NCI-H345 treated with DMSO at 0.1 percent for 48 hours (cell line): ENCODE measurements around the gene TMEM134.

Source experiments
- DNase-seq: peaks from one replicate; lab custom pipeline; 2025; ENCODE audit not compliant: unreplicated experiment; lab: John Stamatoyannopoulos, UW

Gene TMEM134

DNA sequence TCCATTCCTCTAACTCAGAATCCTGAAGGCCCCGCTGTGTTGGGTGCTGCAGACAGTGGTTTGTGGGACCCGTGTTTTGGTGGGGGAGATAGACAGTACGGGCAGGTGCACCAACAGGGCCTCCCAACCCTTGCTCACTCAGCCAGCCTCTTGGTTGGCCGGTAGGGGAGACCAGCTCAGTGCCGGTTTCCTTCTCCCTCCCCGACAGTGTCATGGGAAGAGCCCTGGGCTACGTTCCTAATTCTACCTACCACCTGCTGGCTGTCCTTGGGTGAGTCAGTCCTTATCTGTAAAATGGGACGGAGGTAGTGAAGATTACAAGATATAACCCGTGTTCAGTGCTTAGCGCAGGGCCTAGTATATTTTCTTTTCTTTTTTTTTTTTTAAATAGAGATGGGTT lies 5.9 kb downstream of the TMEM134 start:
- no peak for DNase-seq

DNA sequence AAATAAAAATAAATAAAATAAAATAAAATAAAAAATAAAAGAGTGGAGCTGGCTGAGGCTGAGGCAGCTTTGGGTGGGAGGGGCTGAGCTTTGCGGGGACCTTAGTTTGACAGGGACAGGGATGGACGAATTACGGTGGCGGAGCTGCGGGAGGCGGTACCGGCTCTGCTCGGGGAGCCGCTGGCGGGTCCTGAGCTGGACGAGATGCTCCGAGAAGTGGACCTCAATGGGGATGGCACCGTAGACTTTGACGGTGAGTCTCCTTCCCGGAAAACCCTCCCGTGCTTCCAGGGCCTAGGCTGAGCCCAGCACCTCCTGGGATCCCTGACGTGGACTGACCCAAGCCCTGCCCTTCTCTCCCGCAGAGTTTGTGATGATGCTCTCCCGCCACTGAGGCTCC lies 10.8 kb downstream of the TMEM134 start:
- no peak for DNase-seq

- no peak for DNase-seq
Observed at GRCh38 chr11:67457453-67457852, 11.6 kb downstream of the TMEM134 start.

DNA sequence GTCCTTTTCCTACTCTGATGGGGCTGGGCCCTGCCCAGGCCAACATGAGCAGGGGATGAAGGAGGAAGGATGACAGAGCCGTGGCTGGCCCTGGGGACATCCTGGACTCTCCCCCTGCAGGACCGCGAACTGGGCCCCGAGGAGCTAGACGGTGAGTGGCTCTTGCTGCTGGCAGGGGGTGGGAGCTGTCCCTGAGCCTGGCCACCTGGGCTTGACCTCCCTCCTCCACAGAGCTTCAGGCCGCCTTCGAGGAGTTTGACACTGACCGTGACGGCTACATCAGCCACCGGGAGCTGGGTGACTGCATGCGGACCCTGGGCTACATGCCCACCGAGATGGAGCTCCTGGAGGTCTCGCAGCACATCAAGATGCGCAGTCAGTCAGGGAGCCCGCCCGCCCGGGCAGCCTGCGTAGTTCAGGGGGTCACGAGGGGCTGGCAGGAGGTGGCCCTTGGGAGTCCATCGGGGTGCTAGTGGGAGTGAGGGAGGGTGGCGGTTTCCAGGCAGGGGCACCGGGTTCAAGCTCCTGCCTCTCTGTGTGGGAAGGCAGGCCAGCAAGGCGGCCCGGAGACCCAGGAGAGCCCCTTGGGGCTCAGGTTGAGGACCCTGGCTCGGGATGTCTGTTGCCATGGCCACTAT lies 12.9 kb downstream of the TMEM134 start:
- no peak for DNase-seq

DNA sequence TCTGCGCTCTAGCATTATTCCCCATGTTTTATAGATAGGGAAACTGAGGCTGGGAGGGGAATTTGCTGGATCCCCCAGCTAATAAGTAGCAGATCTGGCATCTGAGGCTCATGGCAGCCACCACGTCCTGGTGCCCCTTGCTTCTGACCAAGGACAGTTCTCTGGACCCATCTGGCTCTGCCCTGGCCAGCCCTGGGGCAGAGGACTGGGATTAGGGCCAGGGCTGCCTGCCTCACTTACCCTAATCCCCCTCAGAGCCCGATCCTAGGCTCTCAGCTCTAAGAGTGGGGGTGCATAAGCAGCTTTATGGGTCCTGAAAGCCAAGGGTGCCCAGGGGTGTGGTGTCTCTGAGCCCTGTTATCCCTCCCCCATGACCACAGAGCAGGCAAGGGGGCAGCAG lies 14.0 kb downstream of the TMEM134 start, which contains the start of gene CABP4:
CABP4 (plus strand) TSS at position 301 of the 400 bp plus-strand sequence; CDS start at position 371, 70 bp downstream.
- DNase-seq = no peak

DNA sequence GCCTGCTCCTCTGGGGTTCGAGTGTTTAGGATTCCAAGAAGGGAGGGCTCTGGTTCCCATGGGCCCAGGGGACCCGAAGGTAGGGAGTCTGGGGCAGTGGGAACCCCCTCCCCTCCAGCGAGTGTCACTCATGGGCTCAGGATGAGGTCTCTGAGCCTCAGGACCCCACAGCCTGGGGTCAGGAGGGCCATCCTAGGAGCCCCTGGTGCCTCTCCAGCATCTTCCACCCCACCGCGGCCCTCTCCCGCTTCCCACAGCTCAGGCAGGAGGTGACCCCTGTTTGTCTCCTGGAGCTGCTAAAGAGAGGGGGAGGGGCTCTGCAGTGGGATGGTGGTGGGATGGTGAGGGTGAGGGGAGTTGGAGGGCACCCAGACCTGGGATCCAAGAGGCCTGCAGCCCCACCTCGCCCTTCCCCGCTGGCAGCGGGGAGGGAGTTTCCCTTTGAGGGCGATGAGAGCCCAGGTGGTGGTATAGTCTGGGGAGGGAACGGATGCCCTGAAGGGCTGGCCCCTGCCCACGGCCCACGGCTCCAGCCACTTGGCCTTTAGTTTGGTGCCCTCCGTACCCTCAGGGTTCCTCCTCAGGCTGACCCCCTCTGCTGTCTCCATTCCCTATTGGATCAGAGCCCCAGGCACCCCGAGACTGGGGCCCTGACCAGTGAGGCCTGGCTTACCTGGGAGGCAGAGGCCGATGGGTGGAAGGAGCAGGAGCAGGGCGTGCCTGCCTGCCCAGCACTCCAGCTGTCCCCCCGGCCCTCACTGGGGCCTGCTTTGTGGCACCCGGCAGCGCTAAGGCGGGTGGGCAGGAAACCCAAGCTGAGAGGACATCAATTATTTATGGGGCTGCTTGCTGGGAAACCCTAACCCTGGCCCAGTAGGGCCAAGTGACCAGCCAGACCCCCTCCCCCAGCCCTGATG lies 15.0 kb downstream of the TMEM134 start:
- DNase-seq = no peak

- DNase-seq = no peak
Observed at GRCh38 chr11:67452141-67452952, 16.7 kb downstream of the TMEM134 start, which contains the start of gene GPR152. Gene GPR152, minus strand, starts transcription at chr11:67452729. Its CDS starts 5 bp downstream, at chr11:67452724.

DNA sequence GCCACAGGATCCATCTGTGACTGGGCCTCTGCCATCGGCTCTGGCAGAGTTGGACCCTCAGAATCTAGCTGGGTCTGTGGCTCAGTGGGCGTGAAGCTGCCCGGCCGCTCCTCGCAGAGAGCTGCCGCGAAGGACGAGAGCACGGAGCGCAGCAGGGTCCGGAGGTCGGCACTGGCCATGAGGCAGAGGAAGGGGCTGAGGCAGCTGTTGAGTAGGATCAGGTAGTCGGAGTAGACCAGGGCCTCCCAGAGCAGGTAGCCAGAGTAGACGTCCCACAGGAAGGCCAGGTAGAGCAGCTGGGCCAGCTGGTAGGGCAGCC lies 17.4 kb downstream of the TMEM134 start:
- no peak for DNase-seq

DNA sequence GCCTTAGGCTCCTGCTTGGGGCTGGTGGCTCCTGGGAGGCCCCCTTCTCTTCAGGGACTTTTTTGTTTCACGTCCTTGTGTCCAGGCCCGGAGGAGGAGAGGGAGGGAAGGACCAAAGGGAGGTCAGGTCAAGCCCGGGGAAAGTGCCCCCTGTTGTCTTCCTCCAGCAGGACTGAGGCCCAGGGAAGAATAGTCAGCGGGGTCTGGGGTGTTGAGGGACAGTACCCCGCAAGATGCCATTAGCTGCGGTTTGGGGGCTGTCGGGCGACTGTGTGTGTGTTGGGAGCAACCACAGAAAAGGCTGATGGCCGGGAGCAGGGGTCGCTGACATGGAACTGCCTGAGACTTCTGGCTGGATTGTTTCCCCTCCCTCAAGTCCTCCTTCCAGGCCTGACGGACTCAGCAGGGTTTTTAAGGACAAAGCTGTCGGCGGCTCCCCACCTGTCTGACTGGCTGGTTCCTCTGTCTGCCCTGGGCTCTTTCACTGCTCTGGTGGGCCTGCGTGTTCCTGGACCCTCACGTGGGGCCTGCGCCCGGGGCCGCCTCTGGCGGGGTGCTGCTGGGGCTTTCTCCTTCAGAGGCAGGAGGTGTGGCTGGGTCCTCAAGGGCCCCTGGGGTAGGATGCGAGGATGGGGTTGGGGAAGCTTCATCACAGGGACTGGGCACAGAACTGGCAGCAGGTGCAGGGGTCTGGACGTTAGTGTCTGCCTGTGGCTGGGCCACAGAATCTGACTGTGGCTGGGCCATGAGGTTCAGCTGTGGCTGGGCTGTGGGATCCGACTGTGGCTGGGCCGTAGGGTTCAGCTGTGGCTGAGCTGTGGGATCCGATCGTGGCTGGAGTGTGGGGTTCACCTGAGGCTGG lies 18.0 kb downstream of the TMEM134 start:
- DNase-seq = no peak

GRCh38 chr11:67449116-67449844 lies 19.8 kb downstream of the TMEM134 start:
- no peak for DNase-seq

- DNase-seq = no peak
Observed at GRCh38 chr11:67448220-67448609, 20.8 kb downstream of the TMEM134 start.

GRCh38 chr11:67445515-67445914 lies 23.5 kb downstream of the TMEM134 start:
- DNase-seq = no peak

- DNase-seq = no peak
Observed at GRCh38 chr11:67442504-67443404, 26.3 kb downstream of the TMEM134 start.

GRCh38 chr11:67441731-67442351 lies 27.2 kb downstream of the TMEM134 start:
- no peak for DNase-seq

DNA sequence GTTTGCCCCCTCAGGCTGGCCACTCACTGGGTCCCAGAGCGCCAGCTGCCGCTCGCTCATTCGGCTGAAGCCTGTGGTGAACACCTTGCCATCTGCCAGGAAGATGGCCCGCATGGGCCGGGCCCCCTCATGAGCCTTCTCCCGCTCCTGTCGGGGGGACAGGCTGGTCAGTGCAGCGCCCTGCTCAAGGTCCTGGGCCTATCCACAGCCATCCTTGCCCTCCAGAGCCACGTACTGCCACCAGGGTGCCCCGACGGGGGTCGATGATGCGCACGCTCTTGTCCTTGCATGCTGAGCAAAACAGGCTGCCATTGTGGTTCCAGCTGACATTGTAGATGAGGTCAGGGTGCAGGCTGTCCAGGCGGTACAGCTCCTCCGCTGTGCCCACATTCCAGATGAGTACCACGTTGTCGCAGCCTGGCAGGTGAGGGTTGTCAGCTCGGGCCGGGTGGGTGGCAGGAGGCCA lies 27.9 kb downstream of the TMEM134 start:
- DNase-seq = no peak

DNA sequence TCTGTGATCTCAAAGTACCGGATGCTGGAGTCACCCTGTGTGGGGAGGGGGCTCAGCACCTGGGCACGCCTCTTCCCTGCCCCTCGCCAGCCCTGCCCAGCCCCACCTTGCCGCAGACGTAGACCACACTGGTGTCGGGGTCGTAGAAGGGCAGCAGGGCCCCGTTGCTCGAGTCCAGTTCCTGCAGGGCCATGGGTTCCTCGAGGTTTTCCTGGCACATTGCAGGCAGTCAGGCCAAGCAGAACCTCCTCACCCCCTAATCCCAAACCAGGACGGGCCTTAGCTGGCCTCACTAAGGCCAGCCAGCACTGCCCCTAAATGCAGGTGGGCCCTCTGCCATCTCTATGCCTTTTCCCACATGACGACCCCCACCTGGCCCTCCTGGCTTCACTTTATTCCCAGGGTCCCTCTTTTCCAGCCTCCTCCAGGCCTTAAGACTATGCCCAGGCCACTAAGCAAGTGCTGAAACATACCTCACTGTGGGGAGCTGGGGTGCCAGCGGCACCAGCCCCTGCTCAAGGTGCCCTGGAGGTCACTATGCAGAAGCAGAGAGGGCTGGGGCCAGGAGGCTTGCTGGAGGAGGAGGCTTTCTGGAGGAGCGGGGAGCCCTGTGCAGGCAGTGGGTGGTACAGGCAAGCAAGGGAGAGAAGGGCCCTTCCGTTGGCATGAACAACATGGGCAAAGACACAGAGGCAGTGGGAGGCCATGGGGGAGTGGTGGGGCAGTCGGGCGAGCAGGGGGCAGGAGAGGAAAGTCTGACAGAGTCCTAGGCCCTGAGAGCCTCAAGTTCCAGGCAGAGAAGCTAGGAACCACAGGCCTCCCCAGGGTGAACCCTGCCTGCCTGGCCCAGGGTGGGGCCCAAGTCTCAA lies 28.6 kb downstream of the TMEM134 start:
- no peak for DNase-seq
